Amniotic epithelial cell (primary cell): ENCODE data around the gene SRD5A1.
"Not testable (repeated sequence)": the region's sequence is repeated elsewhere in the genome, so short reads cannot be mapped to it uniquely, and the experiment has no call there.

Experiments used
- DNase-seq: peaks from one replicate; pipeline ENCODE4 v3.0.0-alpha.2; 2010; ENCODE audit warnings: low read depth

Gene SRD5A1

DNA sequence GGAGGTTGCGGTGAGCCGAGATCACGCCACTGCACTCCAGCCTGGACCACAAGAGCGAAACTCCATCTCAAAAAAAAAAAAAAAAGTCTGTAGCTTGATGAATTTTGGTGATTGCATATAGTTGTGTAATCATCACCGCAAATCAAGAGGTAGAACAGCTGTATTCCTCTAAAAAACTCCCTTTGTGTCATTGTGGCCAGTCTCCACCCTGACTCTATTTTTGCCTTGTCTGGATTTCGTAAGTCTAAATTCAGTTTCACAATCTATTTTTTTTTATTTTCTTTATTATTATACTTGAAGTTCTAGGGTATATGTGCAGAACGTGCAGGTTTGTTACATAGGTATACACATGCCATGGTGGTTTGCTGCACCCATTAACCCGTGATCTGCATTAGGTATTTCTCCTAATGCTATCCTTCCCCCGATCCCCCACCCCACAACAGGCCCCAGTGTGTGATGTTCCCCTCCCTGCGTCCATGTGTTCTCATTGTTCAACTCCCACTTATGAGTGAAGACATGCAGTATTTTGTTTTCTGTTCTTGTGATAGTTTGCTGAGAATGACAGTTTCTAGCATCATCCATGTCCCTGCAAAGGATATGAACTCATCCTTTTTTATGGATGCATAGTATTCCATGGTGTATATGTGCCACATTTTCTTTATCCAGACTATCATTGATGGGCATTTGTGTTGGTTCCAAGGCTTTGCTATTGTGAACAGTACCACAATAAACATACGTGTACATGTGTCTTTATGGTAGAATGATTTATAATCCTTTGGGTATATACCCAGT is 12.5 kb downstream of the SRD5A1 start:
- peak; percentile 36 for DNase-seq

DNA sequence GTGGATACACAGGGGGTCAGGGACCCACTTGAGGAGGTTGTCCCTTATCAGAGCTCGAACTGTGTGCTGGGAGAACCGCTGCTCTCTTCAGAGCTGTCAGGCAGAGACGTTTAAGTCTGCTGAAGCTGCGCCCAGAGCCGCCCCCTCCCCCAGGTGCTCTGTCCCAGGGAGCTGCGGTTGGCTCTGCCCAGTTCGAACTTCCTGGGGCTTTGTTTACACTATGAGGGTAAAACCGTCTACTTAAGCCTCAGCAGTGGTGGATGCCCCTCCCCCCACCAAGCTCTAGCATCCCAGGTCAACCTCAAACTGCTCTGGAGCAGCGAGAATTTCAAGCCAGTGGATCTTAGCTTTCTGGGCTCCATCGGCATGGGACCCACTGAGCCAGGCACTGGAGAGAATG is 15.9 kb downstream of the SRD5A1 start:
- DNase-seq: peak; percentile 25

DNA sequence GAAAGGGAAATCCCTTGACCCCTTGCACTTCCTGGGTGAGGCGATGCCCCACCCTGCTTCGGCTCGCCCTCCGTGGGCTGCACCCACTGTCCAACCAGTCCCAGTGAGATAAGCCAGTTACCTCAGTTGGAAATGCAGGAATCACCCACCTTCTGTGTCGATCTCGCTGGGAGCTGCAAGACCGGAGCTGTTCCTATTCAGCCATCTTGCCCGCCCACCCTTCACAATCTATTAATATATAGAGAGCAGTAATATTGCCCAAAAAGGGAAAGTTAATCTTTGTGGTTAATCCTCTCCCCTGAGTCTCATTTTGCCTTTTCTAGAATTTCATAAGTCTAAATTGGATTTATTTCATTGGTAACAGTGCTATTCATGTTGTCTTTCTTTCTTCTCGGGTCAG is 16.4 kb downstream of the SRD5A1 start:
- DNase-seq: no peak

DNA sequence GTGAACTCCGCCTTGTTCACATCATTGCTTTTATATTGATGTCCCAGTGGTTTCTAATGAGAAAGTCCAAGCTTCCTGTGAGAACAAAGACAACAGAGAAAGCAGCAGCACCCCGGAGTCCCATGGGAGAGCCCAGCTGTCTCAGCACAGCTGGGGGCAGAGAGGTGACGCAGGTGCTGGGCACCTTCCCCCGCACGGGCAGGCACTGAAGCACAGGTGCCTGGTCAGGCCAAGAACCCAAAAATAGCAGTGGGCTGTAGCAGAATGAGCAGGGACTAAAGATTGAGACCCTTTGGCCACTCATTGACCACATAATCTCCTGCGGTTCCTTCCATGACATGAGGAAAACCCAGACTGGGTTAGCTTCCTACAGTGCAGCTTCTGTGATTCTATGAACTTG is 18.8 kb downstream of the SRD5A1 start:
- DNase-seq: no peak

DNA sequence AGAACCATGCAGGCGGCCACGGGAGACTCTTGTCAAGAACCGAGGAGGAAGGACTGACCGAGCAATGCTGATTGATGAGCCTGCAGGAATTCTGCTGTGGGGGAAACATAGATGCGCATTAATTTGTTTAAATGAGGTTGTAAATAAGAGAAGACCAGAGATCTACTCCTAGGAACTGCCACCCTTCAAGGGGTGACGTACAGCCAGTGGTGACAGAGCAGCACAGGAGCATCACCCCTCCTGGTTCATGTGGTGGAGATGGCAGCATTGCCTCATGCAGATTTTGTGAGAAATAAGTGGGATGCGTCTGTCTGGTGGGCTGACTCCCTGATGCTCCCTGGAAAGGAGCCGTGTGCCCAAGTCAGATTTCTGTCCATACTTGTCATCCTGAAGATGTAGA is 22.2 kb downstream of the SRD5A1 start:
- no peak for DNase-seq

DNA sequence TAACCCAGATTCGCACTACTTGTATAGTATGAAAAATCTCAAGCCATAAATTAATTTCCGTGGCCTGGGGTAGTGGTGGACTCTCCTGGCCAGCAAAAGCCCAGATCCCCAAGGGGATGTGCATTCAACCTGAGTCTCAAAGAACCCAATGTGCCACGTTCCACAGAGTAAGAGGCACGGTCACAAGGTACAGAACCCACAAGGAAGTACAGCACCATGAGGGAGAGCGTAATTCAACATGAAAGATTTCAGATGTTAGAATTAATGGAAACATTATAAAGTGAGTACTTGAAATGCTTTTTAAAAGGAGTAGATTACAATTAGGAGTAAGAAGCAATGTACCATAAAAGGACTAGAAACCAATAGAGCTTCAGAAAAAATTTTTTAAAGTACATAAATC is 23.4 kb downstream of the SRD5A1 start:
- peak; percentile 9 for DNase-seq

DNA sequence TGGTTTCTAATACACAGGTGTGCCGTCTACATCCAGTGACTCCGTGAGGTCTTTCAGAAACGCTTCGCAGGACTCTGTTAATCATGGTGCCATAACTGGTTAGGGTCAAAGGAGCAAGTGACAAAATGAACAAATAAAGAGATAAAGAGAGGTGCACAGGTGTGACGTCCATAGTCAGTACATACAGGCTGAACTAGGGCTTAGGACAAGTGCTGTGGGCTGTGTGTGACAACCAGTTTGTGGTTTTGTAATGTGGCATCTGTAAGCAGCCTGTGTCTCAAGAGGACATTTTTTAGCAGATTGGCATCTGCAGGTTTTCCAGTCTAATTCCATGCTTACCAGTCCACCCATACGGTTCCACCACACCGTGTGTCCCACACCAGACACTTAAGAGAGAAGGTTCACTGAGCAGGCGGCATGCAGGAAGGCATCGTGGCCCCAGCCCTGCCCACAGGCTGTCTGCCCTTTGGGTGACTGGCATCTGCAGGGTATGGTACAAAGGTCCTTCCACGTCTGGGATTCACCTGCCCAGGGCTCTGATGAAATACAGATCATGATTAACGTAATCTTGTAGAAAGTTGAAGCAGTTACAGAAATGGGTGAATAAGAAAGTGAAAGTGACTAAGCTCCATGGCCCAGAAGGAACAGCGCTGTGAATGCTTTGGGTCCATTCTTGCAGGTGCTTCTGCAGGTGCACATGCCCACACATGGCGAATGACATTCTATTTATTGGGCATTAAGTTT is 26.9 kb downstream of the SRD5A1 start:
- DNase-seq: no peak

DNA sequence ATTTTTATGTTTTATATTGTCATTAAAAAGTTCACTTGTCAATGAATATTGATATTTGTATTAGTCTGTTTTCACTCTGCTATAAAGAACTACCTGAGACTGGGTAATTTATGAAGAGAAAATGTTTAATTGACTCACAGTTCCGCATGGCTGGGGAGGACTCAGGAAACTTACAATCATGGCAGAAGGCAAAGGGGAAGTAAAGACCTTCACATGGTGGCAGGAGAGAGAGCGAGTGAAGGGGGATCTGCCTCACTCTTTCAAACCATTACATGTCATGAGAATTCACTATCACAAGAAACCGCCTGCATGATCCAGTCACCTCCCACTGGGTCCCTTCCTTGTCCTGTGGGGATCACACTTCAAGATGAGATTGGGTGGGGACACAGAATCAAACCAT is 27.4 kb downstream of the SRD5A1 start:
- DNase-seq: no peak

DNA sequence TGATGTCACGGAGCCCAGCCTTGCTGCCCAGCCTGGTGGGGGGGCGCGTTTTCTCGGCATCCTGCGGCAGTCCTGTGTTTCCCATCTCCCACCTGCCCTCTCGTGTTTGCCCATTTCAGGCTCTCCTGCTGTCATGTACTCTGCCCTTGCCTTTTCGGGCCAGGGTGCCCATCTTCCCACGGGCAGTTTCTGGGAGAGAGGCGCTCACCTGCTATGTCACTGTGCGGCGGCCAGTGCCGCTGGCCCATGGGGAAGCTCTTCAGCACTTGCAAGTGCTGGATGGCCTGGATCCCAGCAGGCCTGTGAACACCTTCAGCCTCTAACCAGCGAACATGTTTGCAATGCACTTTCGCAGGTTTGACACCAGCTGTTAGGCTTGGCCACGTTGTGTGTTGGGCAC is 33.5 kb downstream of the SRD5A1 start:
- DNase-seq: no peak

DNA sequence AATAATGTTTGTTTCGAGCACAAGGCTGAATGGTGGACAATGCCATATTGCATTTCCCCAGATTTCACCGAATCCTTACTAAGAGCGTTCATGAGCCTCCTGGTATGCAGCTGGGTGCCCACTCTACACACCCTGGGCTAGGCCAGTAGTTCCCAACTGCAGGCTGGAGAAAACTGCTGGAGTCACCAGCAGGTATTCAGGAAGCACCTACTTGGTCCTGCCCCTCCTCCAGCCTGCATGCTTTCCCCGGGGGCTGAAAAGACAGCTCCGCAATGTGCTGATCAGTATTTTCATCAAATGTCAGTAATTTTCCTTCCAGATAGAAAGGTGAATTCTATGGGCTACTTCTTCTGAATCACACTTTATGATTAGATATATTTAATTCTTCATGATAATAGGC is 34.4 kb downstream of the SRD5A1 start:
- DNase-seq: no peak

DNA sequence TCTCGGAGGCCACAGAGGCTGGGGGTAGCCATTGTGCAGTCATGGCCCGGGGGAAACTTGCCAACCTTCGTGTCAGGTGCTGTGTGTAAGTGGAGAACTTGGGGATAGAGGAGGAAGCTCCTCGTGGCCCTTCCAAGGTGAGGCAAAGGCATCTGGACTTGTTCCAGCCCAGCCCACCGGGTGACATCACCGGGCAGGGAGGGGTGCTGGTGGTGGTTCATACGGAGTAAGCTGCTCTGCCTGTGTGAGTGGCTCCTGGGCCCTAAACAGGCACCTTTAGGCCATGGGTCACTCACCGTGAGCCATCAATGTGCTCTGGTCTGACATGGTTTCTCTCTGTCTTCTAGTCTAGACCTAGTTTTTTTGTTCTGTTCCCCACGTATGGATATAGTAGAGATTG is 35.5 kb downstream of the SRD5A1 start:
- not testable (repeated sequence) for DNase-seq

DNA sequence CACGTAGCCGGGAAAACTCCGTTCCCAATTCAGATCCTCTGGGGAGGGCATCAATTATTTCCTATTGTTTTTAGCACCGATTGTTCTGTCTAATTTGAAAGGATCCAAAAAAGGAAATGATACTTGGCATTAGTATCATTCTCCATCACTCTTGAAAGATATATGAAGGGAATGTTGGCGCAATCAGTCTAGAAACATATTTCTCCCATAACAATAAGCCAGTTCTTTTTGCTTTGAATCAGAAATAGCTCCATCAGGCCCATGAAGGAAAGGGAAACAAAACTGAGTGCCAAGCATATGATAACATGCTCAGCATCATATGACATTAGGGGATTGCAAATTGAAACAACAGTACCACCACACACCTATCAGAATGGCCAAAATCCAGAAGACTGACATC is 39.8 kb downstream of the SRD5A1 start:
- DNase-seq: no peak

DNA sequence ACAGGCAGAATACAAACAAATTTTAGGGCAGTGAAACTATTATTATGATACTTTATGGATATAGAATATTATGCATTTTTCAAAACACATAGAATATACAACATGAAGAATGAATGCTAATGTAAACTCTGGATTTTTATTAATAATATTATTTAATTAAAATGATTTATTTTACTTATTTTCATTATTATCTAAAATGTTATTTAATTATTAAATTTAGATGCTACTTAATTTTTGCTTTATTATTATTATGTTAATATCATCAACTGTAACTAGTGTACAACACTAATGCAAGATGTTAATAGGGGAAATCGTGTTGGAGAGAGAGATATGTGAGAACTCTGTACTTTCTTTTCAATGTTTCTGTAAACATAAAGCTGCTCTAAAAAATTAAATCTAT is 40.7 kb downstream of the SRD5A1 start:
- DNase-seq: no peak

DNA sequence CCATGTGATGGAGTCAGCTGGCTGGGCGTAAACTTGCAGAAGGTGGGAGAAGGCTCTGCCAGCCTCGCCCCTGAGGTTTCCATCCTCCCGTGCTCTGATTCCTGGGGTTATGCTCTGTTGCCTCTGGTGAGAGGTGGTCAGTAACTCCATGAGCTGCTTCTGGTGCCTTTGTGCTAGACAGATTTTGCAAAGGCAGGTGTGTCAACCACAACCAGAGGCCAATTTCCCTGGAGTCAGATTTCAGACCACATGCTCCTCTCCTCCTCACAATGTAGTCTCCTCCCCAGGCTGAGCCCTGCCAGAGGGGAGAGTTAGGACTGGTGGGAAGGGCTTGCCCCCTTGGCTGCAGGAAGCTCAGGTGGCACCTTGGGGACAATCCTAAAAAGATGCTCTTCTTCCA is 41.2 kb downstream of the SRD5A1 start:
- no peak for DNase-seq

DNA sequence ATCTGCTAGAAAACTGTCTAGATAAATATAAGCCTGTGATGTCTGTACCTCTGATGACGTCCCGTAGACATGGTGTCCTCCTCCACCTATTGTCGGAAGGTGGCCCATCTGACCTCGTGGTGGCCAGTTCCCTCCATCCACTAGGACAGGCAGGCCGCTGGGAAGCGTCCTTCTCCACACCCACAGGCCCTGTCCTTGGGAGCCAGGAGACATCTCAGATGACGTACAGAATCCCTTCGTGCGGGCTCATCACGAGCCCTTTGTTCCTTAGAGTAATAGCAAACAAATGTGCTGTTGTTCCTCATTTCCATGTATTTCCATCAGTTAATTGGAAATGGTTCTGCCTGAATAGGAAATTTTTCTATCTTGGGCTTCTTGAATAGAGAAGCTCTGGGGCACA is 41.6 kb downstream of the SRD5A1 start:
- DNase-seq: no peak

DNA sequence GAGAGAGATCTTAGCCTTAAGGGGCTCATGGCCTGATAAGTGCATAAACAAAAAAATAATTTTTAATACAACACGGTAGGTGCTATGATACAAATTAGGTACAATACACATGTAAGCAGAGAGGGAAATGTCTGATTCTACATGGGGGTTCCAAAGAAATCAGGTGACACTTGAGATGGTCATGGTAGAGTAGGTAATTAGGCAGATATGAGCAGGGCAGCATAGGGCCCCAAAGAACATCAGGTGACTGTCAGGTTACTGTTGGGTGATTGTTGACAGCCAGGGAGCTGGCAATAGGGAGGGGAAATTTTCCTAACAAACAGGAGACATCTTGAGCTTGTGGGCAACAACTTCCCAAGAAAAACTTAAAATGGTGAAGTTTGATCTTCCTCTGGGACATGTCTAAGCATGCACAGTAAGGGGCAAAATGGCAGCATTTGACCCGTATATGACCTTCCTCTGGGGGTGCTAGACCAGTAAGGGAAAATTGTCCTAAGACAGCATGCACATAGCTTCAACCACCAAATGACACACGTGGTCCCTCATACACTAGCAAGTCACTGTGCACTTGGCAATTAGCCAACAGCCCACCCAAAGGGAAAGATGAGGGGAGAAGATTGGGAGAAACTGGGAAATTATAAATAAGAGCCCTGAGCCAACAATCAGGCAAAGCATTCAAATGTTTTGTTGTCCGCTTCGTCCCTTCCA is 42.7 kb downstream of the SRD5A1 start:
- no peak for DNase-seq

DNA sequence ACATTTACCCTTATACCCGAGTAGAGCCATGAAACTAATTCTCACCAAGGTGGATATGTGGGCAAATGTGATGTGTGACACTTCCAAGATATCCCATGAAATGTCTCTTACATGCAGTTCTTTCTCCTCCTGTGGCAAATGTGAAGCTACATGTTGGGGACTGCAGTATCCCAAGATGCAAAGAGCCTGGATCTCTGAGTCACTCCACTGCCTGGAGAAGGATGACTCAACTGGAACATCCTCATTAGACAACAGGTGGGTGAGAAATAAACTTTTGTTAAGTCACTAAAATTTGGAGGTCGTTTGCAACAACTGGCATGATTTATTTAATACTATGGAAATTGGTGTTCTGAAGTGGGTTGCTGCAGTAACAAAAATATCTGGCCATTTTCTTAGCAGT is 43.5 kb downstream of the SRD5A1 start:
- DNase-seq: no peak

DNA sequence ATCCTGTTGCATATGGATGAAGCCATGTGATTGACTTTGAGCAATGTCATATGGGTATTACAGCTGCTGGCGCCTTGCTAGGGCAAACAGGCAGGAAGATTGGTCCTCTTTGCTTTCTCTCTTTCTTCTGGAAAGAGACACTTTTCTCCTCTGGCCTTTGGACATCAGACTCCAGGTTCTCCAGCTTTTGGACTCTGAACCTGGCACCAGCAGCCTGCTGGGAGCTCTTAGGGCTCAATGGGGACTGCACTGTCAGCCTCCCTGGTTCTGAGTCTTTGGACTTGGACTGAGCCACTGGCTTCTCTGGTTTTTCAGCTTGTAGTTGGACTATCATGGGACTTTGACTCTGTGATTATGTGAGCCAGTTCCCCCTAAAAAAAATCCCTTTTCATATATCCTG is 45.1 kb downstream of the SRD5A1 start:
- DNase-seq: no peak

DNA sequence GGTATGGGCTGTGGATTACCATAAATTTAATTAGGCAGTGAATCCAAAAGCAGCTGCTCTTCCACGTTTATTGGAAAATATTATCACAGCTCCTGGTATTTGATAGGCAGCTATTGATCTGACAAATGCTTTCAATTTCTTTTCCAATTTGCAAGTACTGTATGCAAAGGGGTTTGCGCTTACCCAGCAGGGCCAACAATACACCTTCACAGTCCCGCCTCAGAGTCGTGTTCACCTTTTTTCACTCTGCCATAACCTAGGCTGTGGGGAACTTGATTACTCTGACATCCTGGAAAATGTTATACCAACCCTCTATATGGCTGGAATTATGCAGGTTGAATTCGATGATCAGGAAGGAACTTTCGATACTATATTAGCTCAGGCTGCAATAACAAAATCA is 47.7 kb downstream of the SRD5A1 start:
- no peak for DNase-seq

DNA sequence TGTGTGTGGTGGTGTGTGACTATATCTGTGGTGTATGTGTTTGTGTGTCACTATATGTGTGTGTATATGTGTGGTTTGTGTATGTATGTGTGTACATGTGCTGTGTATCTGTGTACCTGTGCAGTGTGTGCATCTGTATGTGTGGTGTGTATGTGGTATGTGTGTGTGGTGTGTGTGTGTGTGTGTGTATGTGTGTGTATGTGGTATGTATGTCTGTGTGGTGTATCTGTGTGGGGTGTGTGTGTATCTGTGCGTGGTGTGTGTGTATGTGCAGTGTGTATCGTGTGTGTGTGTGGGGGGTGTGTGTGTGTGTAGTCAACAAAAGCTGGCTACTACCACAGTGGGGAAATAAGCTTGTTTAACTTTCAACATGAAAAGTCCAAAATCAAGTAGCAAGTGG is 48.4 kb downstream of the SRD5A1 start:
- no peak for DNase-seq

DNA sequence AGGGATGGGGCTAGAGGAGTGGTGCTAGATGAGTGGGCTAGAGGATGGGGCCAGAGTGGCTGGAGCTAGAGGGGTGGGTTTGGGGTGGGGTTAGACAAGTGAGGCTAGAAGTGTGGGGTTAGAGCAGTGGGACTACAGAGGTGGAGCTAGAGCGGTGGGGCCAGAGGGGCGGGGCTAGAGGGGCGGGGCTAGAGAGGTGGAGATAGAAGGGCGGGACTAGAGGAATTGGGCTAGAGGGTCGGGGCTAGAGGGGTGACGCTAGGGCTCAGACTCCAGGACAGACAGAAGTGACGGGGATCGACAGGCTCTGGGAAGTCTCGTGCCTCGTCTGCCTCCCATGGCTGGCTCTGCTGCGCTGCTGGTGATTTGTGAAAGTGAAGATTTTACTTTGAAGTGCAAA is 49.0 kb downstream of the SRD5A1 start:
- DNase-seq: no peak

DNA sequence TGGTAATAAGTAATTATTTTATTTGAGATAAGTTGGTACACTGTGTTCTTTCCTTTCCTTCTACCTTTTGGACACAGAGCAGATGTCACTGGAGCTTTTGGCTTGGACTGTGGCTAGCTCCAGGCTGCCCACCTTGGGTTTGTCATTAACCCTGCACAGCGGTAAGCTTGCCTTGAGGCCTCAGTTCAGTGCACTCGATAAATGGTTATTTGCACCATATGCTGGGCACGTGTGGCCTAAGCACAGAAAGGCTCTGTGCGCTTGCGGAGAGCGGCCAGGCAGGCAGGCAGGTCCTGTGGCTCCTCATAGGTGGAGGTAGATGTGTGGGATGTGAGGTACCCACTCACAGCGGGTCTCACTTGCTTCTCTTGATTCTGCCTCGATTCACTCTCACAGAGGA is 50.0 kb downstream of the SRD5A1 start:
- DNase-seq: no peak

DNA sequence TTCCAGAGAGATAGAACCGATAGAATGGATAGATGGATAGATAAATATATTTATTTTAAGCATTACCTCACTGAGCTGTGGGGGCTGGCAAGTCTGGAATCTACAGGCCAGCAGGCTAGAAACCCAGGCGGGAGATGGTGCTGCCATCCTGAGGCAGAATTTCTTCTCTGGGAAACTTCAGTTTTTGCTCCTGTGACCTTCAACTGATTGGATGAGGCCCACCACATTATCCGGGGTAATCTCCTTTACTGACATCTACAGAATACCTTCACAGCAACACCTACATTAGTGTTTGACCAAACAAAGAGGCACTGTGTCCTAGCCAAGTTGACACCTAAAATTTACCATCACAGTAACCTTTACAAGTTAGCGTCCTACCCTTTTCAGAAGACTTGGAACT is 50.8 kb downstream of the SRD5A1 start:
- DNase-seq: no peak
